Neuronal stem cell (in vitro differentiated cells): Measurements from ENCODE around the gene TMEM132C.

ENCODE experiments used
- DNase-seq: peaks from one replicate; pipeline ENCODE4 v3.0.0-alpha.2; 2013; ENCODE audit warnings: low spot score
- H2AFZ ChIP-seq: one replicate; pipeline ENCODE4 v1.6.1; 2013; ENCODE audit warnings: mild to moderate bottlenecking, low read length, inconsistent platforms
- H2AK5ac ChIP-seq: 2 replicates; pipeline ENCODE4 v1.6.1; 2013; ENCODE audit warnings: low read depth, mild to moderate bottlenecking, inconsistent platforms, low read length, moderate library complexity, mixed read lengths
- H2BK120ac ChIP-seq: 2 replicates; pipeline ENCODE4 v1.6.1; 2013; ENCODE audit warnings: low read depth, mild to moderate bottlenecking, inconsistent platforms, low read length, moderate library complexity, mixed read lengths
- H2BK12ac ChIP-seq: one replicate; pipeline ENCODE4 v1.6.1; 2013; ENCODE audit warnings: low read length, inconsistent platforms
- H2BK15ac ChIP-seq: 2 replicates; pipeline ENCODE4 v1.6.1; 2013; ENCODE audit warnings: mild to moderate bottlenecking, low read length, inconsistent platforms, mixed read lengths
- H2BK5ac ChIP-seq: one replicate; pipeline ENCODE4 v1.6.1; 2013; ENCODE audit warnings: inconsistent platforms, mild to moderate bottlenecking, low read length, moderate library complexity
- H3K14ac ChIP-seq: one replicate; pipeline ENCODE4 v1.6.1; 2013; ENCODE audit warnings: low read length, inconsistent platforms
- H3K18ac ChIP-seq: 2 replicates; pipeline ENCODE4 v1.6.1; 2013; ENCODE audit warnings: low read length, inconsistent platforms
- H3K23ac ChIP-seq: 2 replicates; pipeline ENCODE4 v1.6.1; 2013; ENCODE audit warnings: low read depth, mild to moderate bottlenecking, mixed read lengths, low read length, inconsistent platforms; ENCODE audit not compliant: poor library complexity
- H3K27ac ChIP-seq: replicated peaks from 3 replicates; pipeline ENCODE4 v1.5.1; 2013; ENCODE audit warnings: low read length, inconsistent platforms
- H3K27me3 ChIP-seq, 3 experiments: 2 replicates each; pipeline ENCODE4 v1.6.1; 2013; ENCODE audit warnings: low read length in 3 of 3, mild to moderate bottlenecking in 2 of 3, inconsistent platforms in 1 of 3, low read depth in 1 of 3, mixed read lengths in 1 of 3, moderate library complexity in 1 of 3; ENCODE audit not compliant: control insufficient read depth in 3 of 3, insufficient read depth in 3 of 3
- H3K36me3 ChIP-seq, 2 donors: replicated peaks in 1 of 2; 2 replicates each; pipeline ENCODE4 v1.6.1; 2013; ENCODE audit warnings: low read length in 2 of 2; ENCODE audit not compliant: control insufficient read depth in 2 of 2, insufficient read depth in 2 of 2
- H3K4ac ChIP-seq: 2 replicates; pipeline ENCODE4 v1.6.1; 2013; ENCODE audit warnings: inconsistent platforms, mild to moderate bottlenecking, low read length, moderate library complexity
- H3K4me1 ChIP-seq, 2 donors: 1 replicate in 1 of 2; 2 replicates in 1 of 2; pipeline ENCODE4 v1.6.1; 2013; ENCODE audit warnings: low read length in 2 of 2, low read depth in 1 of 2; ENCODE audit not compliant: control insufficient read depth in 2 of 2, insufficient read depth in 1 of 2
- H3K4me2 ChIP-seq: one replicate; pipeline ENCODE4 v1.6.1; 2013; ENCODE audit warnings: mild to moderate bottlenecking, low read length, inconsistent platforms; ENCODE audit not compliant: insufficient read depth, poor library complexity, severe bottlenecking
- H3K4me3 ChIP-seq, 2 donors: 2 replicates each; pipeline ENCODE4 v1.5.1; 2013; ENCODE audit warnings: low read length in 2 of 2, mild to moderate bottlenecking in 2 of 2, inconsistent platforms in 1 of 2, moderate library complexity in 1 of 2
- H3K79me1 ChIP-seq: one replicate; pipeline ENCODE4 v1.6.1; 2013; ENCODE audit warnings: low read depth, mild to moderate bottlenecking, inconsistent platforms, low read length, moderate library complexity
- H3K9ac ChIP-seq: one replicate; pipeline ENCODE4 v1.6.1; 2013; ENCODE audit warnings: mild to moderate bottlenecking, low read depth, low read length, inconsistent platforms; ENCODE audit not compliant: poor library complexity
- H3K9me3 ChIP-seq, 2 donors: replicated peaks in 1 of 2; 2 replicates each; pipeline versions ENCODE3 to v1.6.1; 2013; ENCODE audit warnings: low read length in 2 of 2, mild to moderate bottlenecking in 2 of 2, inconsistent platforms in 1 of 2, low read depth in 1 of 2, mixed read lengths in 1 of 2, moderate library complexity in 1 of 2; ENCODE audit not compliant: control insufficient read depth in 2 of 2, insufficient read depth in 1 of 2
- H4K8ac ChIP-seq: one replicate; pipeline ENCODE4 v1.6.1; 2013; ENCODE audit warnings: low read depth, mild to moderate bottlenecking, inconsistent platforms, low read length, moderate library complexity
- H4K91ac ChIP-seq: one replicate; pipeline ENCODE4 v1.6.1; 2013; ENCODE audit warnings: low read length, low read depth, mild to moderate bottlenecking, inconsistent platforms; ENCODE audit not compliant: poor library complexity
- WGBS, 2 donors: extraction: QIAGEN DNeasy Blood & Tissue Kit; methylation state at CpG; one replicate each; pipeline ENCODE4 v1.1.7; 2013; ENCODE audit warnings: missing lambda C conversion rate in 2 of 2, mixed read lengths in 1 of 2; ENCODE audit not compliant: insufficient read length in 2 of 2, insufficient replicate concordance in 1 of 2; ENCODE audit errors: extremely low coverage in 2 of 2; 5-methylcytosine and 5-hydroxymethylcytosine counted together

The TMEM132C gene

GRCh38 chr12:128712622-128713021 is 445.7 kb downstream of the TMEM132C start:
- H3K18ac ChIP-seq = no peak overlapping the region
- peaks cover 0 to 3% (median 0%) of the 10 kb centered on the region in 3 experiments for H3K27me3 ChIP-seq
- peaks cover 0 to 2% of the 10 kb centered on the region in 2 donors for H3K36me3 ChIP-seq
- H3K23ac ChIP-seq = no peak overlapping the region
- H3K79me1 ChIP-seq = no peaks in the 10 kb centered on the region
- no peak overlapping the region for H2BK15ac ChIP-seq
- no peak overlapping the region for H3K27ac ChIP-seq
- H2AK5ac ChIP-seq = no peak overlapping the region
- no peak overlapping the region for H2BK120ac ChIP-seq
- no peak overlapping the region for H3K4me3 ChIP-seq
- H3K4me1 ChIP-seq = no peaks in the 10 kb centered on the region
- no CpG with 5 or more reads among the region's 6 CpGs for WGBS, 2 donors
- DNase-seq = no peak
- H3K9ac ChIP-seq = no peak overlapping the region
- no peak overlapping the region for H3K14ac ChIP-seq
- no peak overlapping the region for H2BK5ac ChIP-seq
- no peak overlapping the region for H2AFZ ChIP-seq
- no peak overlapping the region for H4K91ac ChIP-seq
- H3K4ac ChIP-seq = no peak overlapping the region
- no peak overlapping the region for H2BK12ac ChIP-seq
- no peak overlapping the region for H4K8ac ChIP-seq
- H3K4me2 ChIP-seq = no peak overlapping the region
- no peaks in the 10 kb centered on the region for H3K9me3 ChIP-seq

- H3K36me3 ChIP-seq = no peaks in the 10 kb centered on the region
- H3K18ac ChIP-seq = no peak overlapping the region
- no peak overlapping the region for H3K27ac ChIP-seq
- no peaks in the 10 kb centered on the region for H3K79me1 ChIP-seq
- no peak overlapping the region for H2AK5ac ChIP-seq
- no peak for DNase-seq
- H4K91ac ChIP-seq = no peak overlapping the region
- no peak overlapping the region for H3K9ac ChIP-seq
- H3K23ac ChIP-seq = no peak overlapping the region
- WGBS, 2 donors = no CpG with 5 or more reads among the region's 4 CpGs
- H3K4ac ChIP-seq = no peak overlapping the region
- peaks cover 0 to 8% of the 10 kb centered on the region in 2 donors for H3K9me3 ChIP-seq
- H2BK15ac ChIP-seq = no peak overlapping the region
- no peak overlapping the region for H3K14ac ChIP-seq
- no peak overlapping the region for H3K4me3 ChIP-seq
- no peak overlapping the region for H4K8ac ChIP-seq
- H2BK120ac ChIP-seq = no peak overlapping the region
- no peaks in the 10 kb centered on the region for H3K4me1 ChIP-seq
- no peaks in the 10 kb centered on the region for H3K27me3 ChIP-seq
- no peak overlapping the region for H3K4me2 ChIP-seq
- H2AFZ ChIP-seq = no peak overlapping the region
- no peak overlapping the region for H2BK12ac ChIP-seq
- H2BK5ac ChIP-seq = no peak overlapping the region
Observed at GRCh38 chr12:128715485-128715884, 448.5 kb downstream of the TMEM132C start.

GRCh38 chr12:128724468-128725046 is 457.6 kb downstream of the TMEM132C start:
- Histone ChIP-seq H3K27ac (no peak overlapping the region), H2BK15ac (no peak overlapping the region), H3K4ac (no peak overlapping the region), H3K79me1 (no peaks in the 10 kb centered on the region), H3K27me3 (peaks cover 0 to 8% (median 0%) of the 10 kb centered on the region in 3 experiments), H2BK12ac (no peak overlapping the region), H3K36me3 (no peaks in the 10 kb centered on the region), H2AFZ (no peak overlapping the region), H4K8ac (no peak overlapping the region), H3K9me3 (peaks cover 0 to under 1% of the 10 kb centered on the region in 2 donors), H3K4me1 (peaks cover 3 to 10% of the 10 kb centered on the region in 2 donors), H3K4me2 (no peak overlapping the region), H3K18ac (peak overlapping the region; percentile 69), H3K4me3 (no peak overlapping the region), H3K14ac (no peak overlapping the region), H3K23ac (no peak overlapping the region), H2BK5ac (no peak overlapping the region), H2BK120ac (no peak overlapping the region), H2AK5ac (no peak overlapping the region), H3K9ac (no peak overlapping the region), H4K91ac (no peak overlapping the region)
- DNase-seq = no peak
- WGBS, 2 donors = no CpG with 5 or more reads among the region's 10 CpGs

DNA sequence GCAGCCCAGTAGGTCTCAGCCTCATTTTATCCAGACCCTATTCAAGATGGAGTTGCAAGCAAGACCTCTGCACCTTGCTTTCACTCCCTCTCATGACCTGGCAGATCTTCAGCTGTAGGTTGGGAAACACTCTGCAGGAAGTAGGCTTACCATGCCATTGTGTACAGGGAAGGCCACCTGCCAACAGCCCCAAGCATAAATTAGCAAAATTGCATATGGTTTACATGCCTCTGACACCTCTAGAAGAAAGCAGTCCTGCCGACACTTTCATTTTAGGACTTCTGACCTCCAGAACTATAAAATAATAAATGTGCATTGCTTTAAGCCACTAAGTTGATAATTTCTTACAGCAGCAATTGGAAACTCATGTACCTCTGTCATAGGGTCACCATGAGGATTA is 459.9 kb downstream of the TMEM132C start:
- Histone ChIP-seq H2BK120ac (no peak overlapping the region), H3K9me3 (no peaks in the 10 kb centered on the region), H3K18ac (no peak overlapping the region), H3K4me1 (peaks cover 4 to 10% of the 10 kb centered on the region in 2 donors), H2BK15ac (no peak overlapping the region), H3K9ac (no peak overlapping the region), H2BK5ac (no peak overlapping the region), H2AFZ (no peak overlapping the region), H3K27me3 (peaks cover 0 to 24% (median 0%) of the 10 kb centered on the region in 3 experiments), H3K4me2 (no peak overlapping the region), H2BK12ac (no peak overlapping the region), H4K8ac (no peak overlapping the region), H3K23ac (no peak overlapping the region), H3K27ac (no peak overlapping the region), H3K4me3 (no peak overlapping the region), H3K14ac (peak overlapping the region; percentile 17), H3K4ac (no peak overlapping the region), H3K36me3 (no peaks in the 10 kb centered on the region), H3K79me1 (no peaks in the 10 kb centered on the region), H2AK5ac (no peak overlapping the region), H4K91ac (no peak overlapping the region)
- DNase-seq = no peak
- WGBS, 2 donors = no CpG with 5 or more reads among the region's 1 CpG
